IMR-90 (cell line): ENCODE measurements around the gene ZNF554. TPM values are rescaled to one million over a fixed set of nuclear protein-coding genes. Genes with fewer than 3 reads are reported as not detected.

Experiments
- ATAC-seq: fragments of 200-7000 bp; cut with Tn5 transposase; 2 replicates; pipeline ENCODE4 v1.9.1; 2020; ENCODE audit warnings: low read depth, mild to moderate bottlenecking, moderate library complexity
- BruUV-seq: library from RNA; stranded (reverse); fragments of 400-500 nt; replicated peaks from 2 replicates; lab custom pipeline; 2021; lab: Mats Ljungman, UMichigan
- CTCF ChIA-PET: fragments of 300-600 bp; formaldehyde crosslinking; extraction: SDS; loops from one replicate; lab custom pipeline; 2021; ENCODE audit warnings: antibody characterized with exemption; lab: Yijun Ruan, JAX
- POLR2A ChIA-PET: fragments of 300-600 bp; sonication (Branson Sonifier 250); formaldehyde crosslinking; loops from one replicate; lab custom pipeline; 2022; ENCODE audit warnings: antibody characterized with exemption; ENCODE audit not compliant: unreplicated experiment; lab: Charles Lee
- DNase-seq: peaks from one replicate; pipeline ENCODE4 v3.0.0; 2013
- H2AFZ ChIP-seq: replicated peaks from 2 replicates; pipeline ENCODE3; 2013; ENCODE audit warnings: low read length, mild to moderate bottlenecking; ENCODE audit not compliant: poor library complexity
- H2AK5ac ChIP-seq: 2 replicates; pipeline ENCODE4 v1.6.1; 2013; ENCODE audit warnings: low read depth, low read length, inconsistent platforms
- H2AK9ac ChIP-seq: replicated peaks from 2 replicates; pipeline ENCODE3; 2013; ENCODE audit warnings: mild to moderate bottlenecking, low read depth, low read length, moderate library complexity; ENCODE audit not compliant: poor library complexity
- H2BK120ac ChIP-seq: 2 replicates; pipeline ENCODE4 v1.6.1; 2013; ENCODE audit warnings: low read depth, low read length, inconsistent platforms
- H2BK15ac ChIP-seq: 3 replicates; pipeline ENCODE4 v1.6.1; 2013; ENCODE audit warnings: low read depth, low read length, inconsistent platforms
- H2BK20ac ChIP-seq: 2 replicates; pipeline ENCODE4 v1.6.1; 2013; ENCODE audit warnings: low read depth, mild to moderate bottlenecking, inconsistent platforms, low read length, moderate library complexity
- H2BK5ac ChIP-seq: 2 replicates; pipeline ENCODE4 v1.6.1; 2013; ENCODE audit warnings: mild to moderate bottlenecking, low read depth, low read length, inconsistent platforms; ENCODE audit not compliant: poor library complexity, severe bottlenecking
- H3K14ac ChIP-seq: replicated peaks from 2 replicates; pipeline ENCODE4 v1.6.1; 2013; ENCODE audit warnings: low read depth, low read length, inconsistent platforms
- H3K18ac ChIP-seq: 2 replicates; pipeline ENCODE4 v1.6.1; 2013; ENCODE audit warnings: low read depth, low read length, control low read depth
- H3K23ac ChIP-seq: 2 replicates; pipeline ENCODE4 v1.6.1; 2013; ENCODE audit warnings: low read depth, low read length, inconsistent platforms
- H3K27ac ChIP-seq: 2 replicates; pipeline ENCODE4 v1.5.1; 2013; ENCODE audit warnings: mild to moderate bottlenecking, control low read depth, low read length; ENCODE audit not compliant: insufficient read depth
- H3K27me3 ChIP-seq: 2 replicates; pipeline ENCODE4 v1.6.1; 2013; ENCODE audit warnings: low read length; ENCODE audit not compliant: control insufficient read depth, insufficient read depth
- H3K36me3 ChIP-seq: 2 replicates; pipeline ENCODE4 v1.6.1; 2013; ENCODE audit warnings: low read length, mixed read lengths; ENCODE audit not compliant: control insufficient read depth, insufficient read depth
- H3K4ac ChIP-seq: 2 replicates; pipeline ENCODE4 v1.6.1; 2013; ENCODE audit warnings: low read depth, low read length, inconsistent platforms
- H3K4me1 ChIP-seq: 2 replicates; pipeline ENCODE4 v1.6.1; 2013; ENCODE audit warnings: low read length, mixed read lengths; ENCODE audit not compliant: control insufficient read depth, insufficient read depth
- H3K4me2 ChIP-seq: 2 replicates; pipeline ENCODE4 v1.6.1; 2013; ENCODE audit warnings: low read depth, mild to moderate bottlenecking, control low read depth, low read length, moderate library complexity
- H3K4me3 ChIP-seq: 2 replicates; pipeline ENCODE4 v1.5.1; 2013; ENCODE audit warnings: low read depth, mild to moderate bottlenecking, control low read depth, low read length, moderate library complexity; ENCODE audit not compliant: insufficient read depth
- H3K56ac ChIP-seq: 2 replicates; pipeline ENCODE4 v1.6.1; 2013; ENCODE audit warnings: low read length, inconsistent platforms; ENCODE audit not compliant: insufficient read depth; ENCODE audit errors: extremely low read depth
- H3K79me1 ChIP-seq, 2 experiments: 2 replicates each; pipeline ENCODE4 v1.6.1; 2013; ENCODE audit warnings: low read length in 2 of 2, inconsistent platforms in 1 of 2, low read depth in 1 of 2
- H3K9ac ChIP-seq: 2 replicates; pipeline ENCODE4 v1.6.1; 2013; ENCODE audit warnings: low read depth, low read length, control low read depth
- H3K9me1 ChIP-seq: 2 replicates; pipeline ENCODE4 v1.6.1; 2013; ENCODE audit warnings: low read length, inconsistent platforms; ENCODE audit not compliant: insufficient read depth
- H3K9me3 ChIP-seq: 2 replicates; pipeline ENCODE4 v1.6.1; 2013; ENCODE audit warnings: low read length; ENCODE audit not compliant: control insufficient read depth, insufficient read depth
- H4K20me1 ChIP-seq: 2 replicates; pipeline ENCODE4 v1.6.1; 2013; ENCODE audit warnings: low read length, inconsistent platforms; ENCODE audit not compliant: insufficient read depth
- H4K5ac ChIP-seq: 2 replicates; pipeline ENCODE4 v1.6.1; 2013; ENCODE audit warnings: mild to moderate bottlenecking, low read depth, low read length, control low read depth
- H4K8ac ChIP-seq, 2 experiments: 2 replicates each; pipeline ENCODE4 v1.6.1; 2013; ENCODE audit warnings: low read depth in 2 of 2, low read length in 2 of 2, control low read depth in 1 of 2, inconsistent platforms in 1 of 2
- H4K91ac ChIP-seq: 2 replicates; pipeline ENCODE4 v1.6.1; 2013; ENCODE audit warnings: low read depth, low read length, inconsistent platforms; ENCODE audit not compliant: insufficient read depth
- CEBPB ChIP-seq: IDR thresholded peaks from 2 replicates; pipeline ENCODE4 v1.6.1; 2012; ENCODE audit warnings: low read depth, low read length, improper control_type of control experiment
- MAFK ChIP-seq: IDR thresholded peaks from 2 replicates; pipeline ENCODE4 v1.6.1; 2012; ENCODE audit warnings: low read depth, low read length, improper control_type of control experiment
- MAZ ChIP-seq: IDR thresholded peaks from 2 replicates; pipeline ENCODE4 v1.6.1; 2012; ENCODE audit warnings: low read depth, mild to moderate bottlenecking, low read length, improper control_type of control experiment, moderate library complexity, borderline replicate concordance
- RAD21 ChIP-seq: IDR thresholded peaks from 2 replicates; pipeline ENCODE4 v1.6.1; 2012; ENCODE audit warnings: low read length, improper control_type of control experiment
- WGBS, 2 experiments: methylation state at CpG; one replicate each; pipeline versions ENCODE4 v1.1.5 to v1.1.7; 2013; ENCODE audit warnings: missing lambda C conversion rate in 2 of 2; ENCODE audit not compliant: insufficient read length in 1 of 2; ENCODE audit errors: extremely low coverage in 2 of 2; 5-methylcytosine and 5-hydroxymethylcytosine counted together
- dilution Hi-C: fragments of 300-500 bp; cut with HindIII; formaldehyde crosslinking; loops from one replicate; pipeline ENCODE4 v1.14.3; 2018; ENCODE audit warnings: low sequenced_read_pairs; ENCODE audit not compliant: unreplicated experiment
- in situ Hi-C: fragments of 300-500 bp; cut with MboI; formaldehyde crosslinking; loops from 3 replicates; pipeline ENCODE4 v1.14.3; 2019; ENCODE audit warnings: low sequenced_read_pairs, inconsistent platforms, mixed read lengths
- intact Hi-C: fragments of 100-400 bp; cut with micrococcal nuclease; formaldehyde crosslinking; loops from 2 replicates; pipeline ENCODE4 v1.10.0; 2022
- polyA plus RNA-seq, 3 experiments: library from polyadenylated mRNA; depleted of rRNA; stranded (reverse); fragments of >200 nt; gene quantifications; 2 replicates each; pipeline ENCODE4 v1.2.3, GENCODE V29; 2012; ENCODE audit warnings: low replicate concordance in 1 of 3
- total RNA-seq: library from RNA; depleted of rRNA; stranded (reverse); fragments of >200 nt; gene quantifications from 2 replicates; pipeline ENCODE4 v1.2.3, GENCODE V29; 2012
- TF ChIP-seq, protein P1 (sequence below): fragments of 150-350 bp; IDR thresholded peaks from 2 replicates; pipeline ENCODE4 v1.6.1; 2016; ENCODE audit warnings: low read depth, mild to moderate bottlenecking, low read length, moderate library complexity, borderline replicate concordance

The ZNF554 gene
- total and polyA plus RNA-seq, 2 of the 4 experiments (the other 2 are of a cell fraction): 1.5 to 3.0 TPM

DNA sequence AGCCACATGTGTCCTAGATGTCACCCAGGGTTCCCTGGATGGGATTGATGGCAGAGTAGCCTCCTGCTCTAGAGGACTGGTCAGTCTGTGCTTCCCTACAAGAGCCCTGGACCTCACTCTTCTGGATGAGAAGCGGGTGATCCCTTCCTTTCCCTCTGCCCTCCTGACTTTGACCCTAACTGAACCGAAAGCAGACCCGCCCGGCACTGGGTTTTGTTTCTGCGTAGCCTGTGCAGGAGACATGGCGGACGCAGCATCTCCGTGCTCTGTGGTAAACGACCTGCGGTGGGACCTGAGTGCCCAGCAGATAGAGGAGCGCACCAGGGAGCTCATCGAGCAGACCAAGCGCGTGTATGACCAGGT is 29.5 kb upstream of the ZNF554 start:
- H3K4me1 ChIP-seq: no peaks in the 10 kb centered on the region
- no peak overlapping the region for H2AK5ac ChIP-seq
- H3K4ac ChIP-seq: no peak overlapping the region
- no peak overlapping the region for H3K14ac ChIP-seq
- BruUV-seq: no TSS peak
- 93% methylated on average over 10 of the region's 14 CpGs; no CpG with 5 or more reads in 1 of the 2 experiments for WGBS, 2 experiments
- no peak overlapping the region for H2AFZ ChIP-seq
- no peak overlapping the region for H3K23ac ChIP-seq
- peaks cover 6% of the 10 kb centered on the region for H4K20me1 ChIP-seq
- H3K9ac ChIP-seq: no peak overlapping the region
- no peaks in the 10 kb centered on the region for H3K27me3 ChIP-seq
- no peak overlapping the region for H4K5ac ChIP-seq
- no peak overlapping the region for H3K56ac ChIP-seq
- intact Hi-C loops (no loop called here), in situ Hi-C loops (no loop called here), dilution Hi-C loops (no loop called here)
- H3K36me3 ChIP-seq: peaks cover 24% of the 10 kb centered on the region
- H4K8ac ChIP-seq: no peak overlapping the region
- DNase-seq (no peak), ATAC-seq (no peak)
- H3K27ac ChIP-seq: no peak overlapping the region
- H3K4me3 ChIP-seq: no peak overlapping the region
- no peak overlapping the region for H3K4me2 ChIP-seq
- no peak overlapping the region for H2BK120ac ChIP-seq
- no peaks in the 10 kb centered on the region for H3K9me3 ChIP-seq
- H2AK9ac ChIP-seq: no peak overlapping the region
- TF ChIP-seq, protein P1, sequence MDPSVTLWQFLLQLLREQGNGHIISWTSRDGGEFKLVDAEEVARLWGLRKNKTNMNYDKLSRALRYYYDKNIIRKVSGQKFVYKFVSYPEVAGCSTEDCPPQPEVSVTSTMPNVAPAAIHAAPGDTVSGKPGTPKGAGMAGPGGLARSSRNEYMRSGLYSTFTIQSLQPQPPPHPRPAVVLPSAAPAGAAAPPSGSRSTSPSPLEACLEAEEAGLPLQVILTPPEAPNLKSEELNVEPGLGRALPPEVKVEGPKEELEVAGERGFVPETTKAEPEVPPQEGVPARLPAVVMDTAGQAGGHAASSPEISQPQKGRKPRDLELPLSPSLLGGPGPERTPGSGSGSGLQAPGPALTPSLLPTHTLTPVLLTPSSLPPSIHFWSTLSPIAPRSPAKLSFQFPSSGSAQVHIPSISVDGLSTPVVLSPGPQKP: no peak
- TF ChIP-seq CEBPB (no peak), MAFK (no peak), RAD21 (no peak), MAZ (no peak)
- H2BK20ac ChIP-seq: no peak overlapping the region
- no peak overlapping the region for H2BK5ac ChIP-seq
- H2BK15ac ChIP-seq: no peak overlapping the region
- H3K9me1 ChIP-seq: no peaks in the 10 kb centered on the region; the same call in 1 of the 2 replicates
- H4K91ac ChIP-seq: no peak overlapping the region
- ChIA-PET CTCF (no interaction called here), POLR2A (no interaction called here)
- H3K79me1 ChIP-seq: peaks cover 16 to 49% of the 10 kb centered on the region in 2 experiments
- no peak overlapping the region for H3K18ac ChIP-seq
